Anterior cingulate cortex (tissue), 58 donors: ENCODE measurements around the gene JPT1.

Experiments
- DNase-seq, 58 donors: peaks; one replicate each; lab custom pipeline; 2025; lab: John Stamatoyannopoulos, UW

JPT1 gene

GRCh38 chr17:75087558-75088453 is 66.5 kb downstream of the JPT1 start, which contains the start of gene SLC16A5:
Gene SLC16A5 (plus strand): TSS chr17:75087954. CDS start chr17:75093637, 5,683 bp downstream.
- DNase-seq, result peak in 11 of 58 donors; percentile 6 to 37 (median 19)

DNA sequence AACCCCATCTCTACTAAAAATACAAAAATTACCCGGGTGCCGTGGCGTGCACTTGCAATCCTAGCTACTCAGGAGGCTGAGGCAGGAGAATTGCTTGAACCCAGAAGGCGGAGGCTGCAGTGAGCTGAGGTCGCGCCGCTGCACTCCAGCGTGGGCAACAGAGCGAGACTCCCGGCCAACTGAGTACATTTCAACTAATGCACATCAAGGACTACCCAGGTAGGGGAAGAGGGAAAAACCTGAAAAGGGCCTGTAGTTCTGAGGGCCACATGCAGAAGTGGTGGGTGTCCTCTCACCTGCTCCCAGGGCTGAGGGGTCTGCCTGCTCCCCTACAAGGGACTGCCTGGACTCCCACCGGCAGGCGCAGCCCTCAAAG is 67.1 kb downstream of the JPT1 start:
- no peak for DNase-seq

GRCh38 chr17:75086496-75087181 is 67.7 kb downstream of the JPT1 start:
- DNase-seq, result no peak
